Endothelial cell (in vitro differentiated cells): Measurements from ENCODE around the gene MOB3B. TPM values are rescaled to one million over a fixed set of nuclear protein-coding genes. Genes with fewer than 3 reads are reported as not detected.
"Not testable (repeated sequence)": the region's sequence is repeated elsewhere in the genome, so short reads cannot be mapped to it uniquely, and the experiment has no call there.

ENCODE experiments used
- DNase-seq: peaks from one replicate; pipeline ENCODE4 v3.0.0; 2021; ENCODE audit warnings: low spot score
- H3K27ac Mint-ChIP-seq: one replicate; pipeline ENCODE4 v1.8.0; 2021; ENCODE audit warnings: mixed read lengths, inconsistent platforms; ENCODE audit not compliant: unreplicated experiment
- H3K27me3 Mint-ChIP-seq: one replicate; pipeline ENCODE4 v1.8.0; 2021; ENCODE audit warnings: mild to moderate bottlenecking, moderate library complexity, mixed read lengths, inconsistent platforms; ENCODE audit not compliant: unreplicated experiment
- H3K36me3 Mint-ChIP-seq: one replicate; pipeline ENCODE4 v1.8.0; 2021; ENCODE audit warnings: mild to moderate bottlenecking, low read depth, mixed read lengths, inconsistent platforms; ENCODE audit not compliant: unreplicated experiment
- H3K4me1 Mint-ChIP-seq: one replicate; pipeline ENCODE4 v1.8.0; 2021; ENCODE audit warnings: mild to moderate bottlenecking, mixed read lengths, inconsistent platforms; ENCODE audit not compliant: unreplicated experiment
- H3K4me3 Mint-ChIP-seq: one replicate; pipeline ENCODE4 v1.8.0; 2021; ENCODE audit warnings: mild to moderate bottlenecking, mixed read lengths, inconsistent platforms; ENCODE audit not compliant: unreplicated experiment
- H3K9me3 Mint-ChIP-seq: one replicate; pipeline ENCODE4 v1.8.0; 2021; ENCODE audit warnings: mixed read lengths, inconsistent platforms; ENCODE audit not compliant: unreplicated experiment
- CTCF ChIP-seq: fragments of 200-600 bp; sonication (generic); IDR thresholded peaks from one replicate; pipeline ENCODE4 v1.5.0; 2021; ENCODE audit warnings: antibody characterized with exemption; ENCODE audit not compliant: unreplicated experiment
- total RNA-seq: library from RNA; stranded (reverse); fragmentation: NEBNext Ultra II Directional; extraction: Animal tissue kit (Norgen Biotek cat#: 25700); gene quantifications from one replicate; pipeline ENCODE4 v1.2.1, GENCODE V29; 2021; ENCODE audit not compliant: unreplicated experiment

The MOB3B gene
- total RNA-seq, 1 donor from 2014 or later: 6.4 TPM

GRCh38 chr9:27421577-27421976, 108.0 kb downstream of the MOB3B start:
- no peaks in the 10 kb centered on the region for H3K36me3 Mint-ChIP-seq
- no peak overlapping the region for H3K27ac Mint-ChIP-seq
- no peak overlapping the region for H3K4me3 Mint-ChIP-seq
- H3K4me1 Mint-ChIP-seq: peaks cover 3% of the 10 kb centered on the region
- no peak for DNase-seq
- no peak for TF ChIP-seq CTCF
- H3K9me3 Mint-ChIP-seq: no peaks in the 10 kb centered on the region
- H3K27me3 Mint-ChIP-seq: peaks cover 5% of the 10 kb centered on the region

GRCh38 chr9:27419558-27419957, 110.1 kb downstream of the MOB3B start:
- not testable (repeated sequence) for H3K36me3 Mint-ChIP-seq

GRCh38 chr9:27414220-27414761, 115.3 kb downstream of the MOB3B start:
- H3K4me1 Mint-ChIP-seq: peaks cover 22% of the 10 kb centered on the region
- H3K27ac Mint-ChIP-seq: no peak overlapping the region
- DNase-seq: no peak

More at GRCh38 chr9:27419558-27419957, 110.1 kb downstream of the MOB3B start:
- H3K4me1 Mint-ChIP-seq, H3K27me3 Mint-ChIP-seq, DNase-seq, H3K4me3 Mint-ChIP-seq, H3K27ac Mint-ChIP-seq, H3K9me3 Mint-ChIP-seq: not testable (repeated sequence)

GRCh38 chr9:27413511-27414219, 115.9 kb downstream of the MOB3B start:
- H3K27ac Mint-ChIP-seq: no peak overlapping the region

More at GRCh38 chr9:27414220-27414761, 115.3 kb downstream of the MOB3B start:
- no peak overlapping the region for H3K4me3 Mint-ChIP-seq
- no peaks in the 10 kb centered on the region for H3K36me3 Mint-ChIP-seq
- no peak for TF ChIP-seq CTCF
- no peaks in the 10 kb centered on the region for H3K9me3 Mint-ChIP-seq
- H3K27me3 Mint-ChIP-seq: no peaks in the 10 kb centered on the region

GRCh38 chr9:27412963-27413362, 116.7 kb downstream of the MOB3B start:
- no peaks in the 10 kb centered on the region for H3K36me3 Mint-ChIP-seq
- H3K9me3 Mint-ChIP-seq: no peaks in the 10 kb centered on the region
- H3K4me3 Mint-ChIP-seq: no peak overlapping the region
- DNase-seq: no peak
- H3K27me3 Mint-ChIP-seq: no peaks in the 10 kb centered on the region
- peaks cover 34% of the 10 kb centered on the region for H3K4me1 Mint-ChIP-seq
- H3K27ac Mint-ChIP-seq: no peak overlapping the region
- no peak for TF ChIP-seq CTCF

More at GRCh38 chr9:27413511-27414219, 115.9 kb downstream of the MOB3B start:
- Mint-ChIP-seq H3K36me3 (no peaks in the 10 kb centered on the region), H3K9me3 (no peaks in the 10 kb centered on the region), H3K27me3 (no peaks in the 10 kb centered on the region), H3K4me3 (no peak overlapping the region), H3K4me1 (peaks cover 28% of the 10 kb centered on the region)
- no peak for TF ChIP-seq CTCF
- DNase-seq: no peak
